ENCODE data around the gene IRGC.

GRCh38 chr19:43690444-43690843 lies 25.4 kb upstream of the IRGC start:
- TF ChIP-seq CTCF (IDR thresholded peaks at IDR 0.05 in 4 of 5, conservative IDR thresholded peaks at IDR 0.05 in 1 of 5) (no peak), POLR2A (IDR thresholded peaks at IDR 0.05) (no peak)
